HEK293 (cell line): ENCODE data around the gene SREBF1.

Source experiments
- AEBP2 ChIP-seq: fragments of 450-650 bp; formaldehyde crosslinking; IDR thresholded peaks from 2 replicates; pipeline ENCODE4 v1.5.1; 2016; ENCODE audit warnings: missing biosample characterization, missing genetic modification characterization, borderline replicate concordance
- GFI1B ChIP-seq: fragments of 450-650 bp; formaldehyde crosslinking; IDR thresholded peaks from 2 replicates; pipeline ENCODE4 v1.5.1; 2016; ENCODE audit warnings: missing biosample characterization, missing genetic modification characterization
- GLIS1 ChIP-seq: fragments of 450-650 bp; formaldehyde crosslinking; IDR thresholded peaks from 2 replicates; pipeline ENCODE4 v1.5.1; 2016; ENCODE audit warnings: missing biosample characterization, missing genetic modification characterization
- HIC1 ChIP-seq: fragments of 450-650 bp; formaldehyde crosslinking; IDR thresholded peaks from 2 replicates; pipeline ENCODE4 v1.5.1; 2016; ENCODE audit warnings: missing biosample characterization, missing genetic modification characterization
- KLF1 ChIP-seq: fragments of 450-650 bp; formaldehyde crosslinking; IDR thresholded peaks from 2 replicates; pipeline ENCODE4 v1.5.1; 2016; ENCODE audit warnings: missing biosample characterization, missing genetic modification characterization
- KLF16 ChIP-seq: fragments of 450-650 bp; formaldehyde crosslinking; IDR thresholded peaks from 2 replicates; pipeline ENCODE4 v1.5.1; 2017; ENCODE audit warnings: missing biosample characterization, missing genetic modification characterization
- KLF17 ChIP-seq: fragments of 450-650 bp; formaldehyde crosslinking; IDR thresholded peaks from 2 replicates; pipeline ENCODE4 v1.5.1; 2016; ENCODE audit warnings: missing biosample characterization, missing genetic modification characterization
- KLF9 ChIP-seq: fragments of 450-650 bp; formaldehyde crosslinking; IDR thresholded peaks from 2 replicates; pipeline ENCODE4 v1.5.1; 2016; ENCODE audit warnings: missing biosample characterization, missing genetic modification characterization, low read depth
- PBX3 ChIP-seq: sonication (generic); formaldehyde crosslinking; IDR thresholded peaks from 2 replicates; pipeline ENCODE4 v1.8.1; 2022; ENCODE audit warnings: mild to moderate bottlenecking, moderate library complexity, missing genetic modification reagents
- PRDM4 ChIP-seq: fragments of 450-650 bp; formaldehyde crosslinking; IDR thresholded peaks from 2 replicates; pipeline ENCODE4 v1.5.1; 2017; ENCODE audit warnings: missing biosample characterization, missing genetic modification characterization
- RBAK ChIP-seq: fragments of 450-650 bp; formaldehyde crosslinking; IDR thresholded peaks from 2 replicates; pipeline ENCODE4 v1.5.1; 2016; ENCODE audit warnings: missing biosample characterization, missing genetic modification characterization
- SP3 ChIP-seq: fragments of 450-650 bp; formaldehyde crosslinking; IDR thresholded peaks from 2 replicates; pipeline ENCODE4 v1.5.1; 2016; ENCODE audit warnings: missing biosample characterization, missing genetic modification characterization
- WT1 ChIP-seq: fragments of 450-650 bp; formaldehyde crosslinking; IDR thresholded peaks from 2 replicates; pipeline ENCODE4 v1.5.1; 2016; ENCODE audit warnings: missing biosample characterization, missing genetic modification characterization
- ZBTB17 ChIP-seq: fragments of 450-650 bp; formaldehyde crosslinking; IDR thresholded peaks from 2 replicates; pipeline ENCODE4 v1.5.1; 2016; ENCODE audit warnings: missing biosample characterization, missing genetic modification characterization
- ZBTB8A ChIP-seq: fragments of 450-650 bp; formaldehyde crosslinking; IDR thresholded peaks from 2 replicates; pipeline ENCODE4 v1.5.1; 2016; ENCODE audit warnings: missing biosample characterization, missing genetic modification characterization
- ZEB2 ChIP-seq: fragments of 450-650 bp; formaldehyde crosslinking; IDR thresholded peaks from 2 replicates; pipeline ENCODE4 v1.5.1; 2016; ENCODE audit warnings: missing biosample characterization, missing genetic modification characterization
- ZFHX2 ChIP-seq: fragments of 450-650 bp; formaldehyde crosslinking; conservative IDR thresholded peaks from 2 replicates; pipeline ENCODE4 v1.5.1; 2016; ENCODE audit warnings: missing biosample characterization, missing genetic modification characterization
- ZNF133 ChIP-seq: fragments of 450-650 bp; formaldehyde crosslinking; IDR thresholded peaks from 2 replicates; pipeline ENCODE4 v1.5.1; 2016; ENCODE audit warnings: missing biosample characterization, missing genetic modification characterization
- ZNF175 ChIP-seq: fragments of 450-650 bp; formaldehyde crosslinking; IDR thresholded peaks from 2 replicates; pipeline ENCODE4 v1.5.1; 2016; ENCODE audit warnings: missing biosample characterization, missing genetic modification characterization
- ZNF311 ChIP-seq: fragments of 450-650 bp; formaldehyde crosslinking; IDR thresholded peaks from 2 replicates; pipeline ENCODE4 v1.5.1; 2017; ENCODE audit warnings: missing biosample characterization, missing genetic modification characterization, borderline replicate concordance
- ZNF341 ChIP-seq: fragments of 450-650 bp; formaldehyde crosslinking; IDR thresholded peaks from 2 replicates; pipeline ENCODE4; 2016; ENCODE audit warnings: low read depth, missing biosample characterization, missing genetic modification characterization
- ZNF391 ChIP-seq: fragments of 450-650 bp; formaldehyde crosslinking; IDR thresholded peaks from 2 replicates; pipeline ENCODE4 v1.5.1; 2016; ENCODE audit warnings: low read depth, missing biosample characterization, missing genetic modification characterization, borderline replicate concordance
- ZNF433 ChIP-seq: fragments of 450-650 bp; formaldehyde crosslinking; IDR thresholded peaks from 2 replicates; pipeline ENCODE4 v1.5.1; 2016; ENCODE audit warnings: missing biosample characterization, missing genetic modification characterization, low read depth
- ZNF473 ChIP-seq: fragments of 450-650 bp; formaldehyde crosslinking; IDR thresholded peaks from 2 replicates; pipeline ENCODE4 v1.5.1; 2017; ENCODE audit warnings: missing biosample characterization, missing genetic modification characterization
- ZNF596 ChIP-seq: fragments of 450-650 bp; IDR thresholded peaks from 2 replicates; pipeline ENCODE4 v1.5.0; 2018; ENCODE audit warnings: missing biosample characterization, mild to moderate bottlenecking, missing genetic modification characterization, moderate library complexity
- ZNF600 ChIP-seq: fragments of 450-650 bp; formaldehyde crosslinking; IDR thresholded peaks from 2 replicates; pipeline ENCODE4 v1.5.1; 2016; ENCODE audit warnings: missing biosample characterization, missing genetic modification characterization
- ZNF629 ChIP-seq: fragments of 450-650 bp; formaldehyde crosslinking; IDR thresholded peaks from 2 replicates; pipeline ENCODE4 v1.5.1; 2017; ENCODE audit warnings: missing biosample characterization, missing genetic modification characterization
- ZNF660 ChIP-seq: fragments of 450-650 bp; IDR thresholded peaks from 2 replicates; pipeline ENCODE4 v1.5.1; 2018; ENCODE audit warnings: missing biosample characterization, mild to moderate bottlenecking, missing genetic modification characterization
- ZSCAN30 ChIP-seq: fragments of 450-650 bp; IDR thresholded peaks from 2 replicates; pipeline ENCODE4 v1.5.1; 2018; ENCODE audit warnings: missing biosample characterization, mild to moderate bottlenecking, missing genetic modification characterization, moderate library complexity

The SREBF1 gene

GRCh38 chr17:17781591-17782496 is 54.9 kb downstream of the SREBF1 start (continued):
- TF ChIP-seq ZNF341 (tag by site-specific recombination): peak; percentile 86
- TF ChIP-seq ZNF175: no peak
- TF ChIP-seq ZNF629 (tag by site-specific recombination): peak; percentile 30; the same call in 1 of the 2 replicates
- peak; percentile 62; the same call in 1 of the 2 replicates for TF ChIP-seq KLF17 (tag by site-specific recombination)
- TF ChIP-seq KLF16 (tag by site-specific recombination): 0 out of 2 replicates have a peak, but pooled peaks have one; percentile 50
- TF ChIP-seq GFI1B: peak; percentile 60; the same call in 1 of the 2 replicates
- TF ChIP-seq ZNF311 (tag by site-specific recombination): no peak
- TF ChIP-seq ZNF596 (tag by site-specific recombination): peak; percentile 76; the same call in 1 of the 2 replicates
- no peak for TF ChIP-seq AEBP2
- peak; percentile 66 for TF ChIP-seq SP3 (tag by site-specific recombination)
- peak; percentile 20 for TF ChIP-seq PBX3 (CRISPR knock-in tag)
- TF ChIP-seq RBAK (tag by site-specific recombination): no peak
- TF ChIP-seq ZNF433 (tag by site-specific recombination): no peak
- TF ChIP-seq ZNF473 (tag by site-specific recombination): no peak
- peak; percentile 7; the same call in 1 of the 2 replicates for TF ChIP-seq PRDM4
- peak; percentile 54; the same call in 1 of the 2 replicates for TF ChIP-seq ZSCAN30 (tag by site-specific recombination)
- 0 out of 2 replicates have a peak, but pooled peaks have one; percentile 24 for TF ChIP-seq HIC1 (tag by site-specific recombination)
- peak; percentile 85 for TF ChIP-seq ZNF600 (tag by site-specific recombination)
- peak; percentile 28; the same call in 1 of the 2 replicates for TF ChIP-seq KLF9 (tag by site-specific recombination)
- peak; percentile 74 for TF ChIP-seq ZBTB17 (tag by site-specific recombination)
- peak; percentile 93 for TF ChIP-seq GLIS1 (tag by site-specific recombination)
- TF ChIP-seq ZBTB8A (tag by site-specific recombination): peak; percentile 94
- TF ChIP-seq ZNF133 (tag by site-specific recombination): no peak
- peak; percentile 64; the same call in 1 of the 2 replicates for TF ChIP-seq ZNF660 (tag by site-specific recombination)
- TF ChIP-seq KLF1 (tag by site-specific recombination): peak; percentile 29; the same call in 1 of the 2 replicates
- peak; percentile 57 for TF ChIP-seq WT1
- TF ChIP-seq ZEB2 (tag by site-specific recombination): peak; percentile 47
- 0 out of 2 replicates have a peak, but pooled peaks have one; percentile 64 for TF ChIP-seq ZNF391 (tag by site-specific recombination)
- TF ChIP-seq ZFHX2: peak; percentile 84
